Caki2 (cell line): ENCODE measurements around the gene TINAG. TPM values are rescaled to one million over a fixed set of nuclear protein-coding genes. Genes with fewer than 3 reads are reported as not detected.

Source experiments
- DNase-seq: peaks from one replicate; pipeline ENCODE4 v3.0.0-alpha.2; 2015; ENCODE audit warnings: low read depth
- in situ Hi-C: cut with HindIII; loops from 2 replicates; pipeline ENCODE4 v1.10.0; 2016; ENCODE audit warnings: low sequenced_read_pairs, low pct_unique_long_range_greater_than_20kb, mixed read lengths
- total RNA-seq: library from RNA; depleted of rRNA; stranded (reverse); fragments of >200 nt; shearing (Covaris generic); gene quantifications from 2 replicates; pipeline ENCODE4 v1.2.3, GENCODE V29; 2014; ENCODE audit warnings: low replicate concordance; rRNA removed

TINAG gene
- total RNA-seq, 1 experiment from 2014 or later = 62.1 TPM

DNA sequence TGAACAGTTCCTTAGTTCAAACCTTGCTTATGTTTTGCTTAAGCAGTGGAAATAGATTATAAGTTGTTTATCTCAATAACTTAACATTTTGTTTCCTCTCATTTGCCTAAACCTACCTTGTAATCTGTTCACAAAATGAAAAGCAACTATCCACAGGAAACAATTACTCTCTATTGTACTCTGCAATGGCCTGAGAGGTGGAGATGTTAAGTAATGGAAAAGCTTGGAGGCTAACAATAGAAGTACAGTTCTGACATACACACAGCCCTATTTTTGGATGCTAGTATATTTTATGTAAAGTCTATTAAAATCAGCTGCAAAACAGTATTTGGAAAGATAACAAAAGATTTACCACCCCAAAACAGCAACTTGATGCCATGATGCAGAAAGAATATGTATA lies 82.1 kb downstream of the TINAG start:
- DNase-seq = no peak
- in situ Hi-C loops = no loop called here

DNA sequence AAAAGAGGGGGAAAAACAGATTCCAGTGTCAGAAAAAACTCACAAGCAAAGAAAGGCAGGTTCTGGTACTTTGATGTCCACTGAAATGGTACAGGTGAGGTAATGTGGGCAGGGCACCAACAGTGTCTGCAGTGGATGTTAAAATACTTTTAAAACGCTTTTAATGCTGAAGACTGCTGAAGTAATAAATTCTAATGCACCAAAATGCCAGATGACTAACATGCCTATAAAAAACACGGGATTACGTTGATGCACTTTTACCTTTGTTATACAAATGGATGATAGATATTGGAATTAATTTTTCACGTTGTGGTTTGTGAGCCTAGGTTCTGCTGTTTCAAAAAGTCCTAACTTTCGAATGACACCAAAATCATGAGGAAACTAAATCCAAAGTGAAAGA lies 83.3 kb downstream of the TINAG start:
- no peak for DNase-seq
- in situ Hi-C loops = no loop called here

- in situ Hi-C loops = no loop called here
- DNase-seq = no peak
Measured at GRCh38 chr6:54403096-54403495, 94.9 kb downstream of the TINAG start.

- DNase-seq = no peak
- in situ Hi-C loops = no loop called here
Measured at GRCh38 chr6:54404791-54405190, 96.5 kb downstream of the TINAG start.

- in situ Hi-C loops = no loop called here
Measured at GRCh38 chr6:54411767-54412166, 103.5 kb downstream of the TINAG start.

DNA sequence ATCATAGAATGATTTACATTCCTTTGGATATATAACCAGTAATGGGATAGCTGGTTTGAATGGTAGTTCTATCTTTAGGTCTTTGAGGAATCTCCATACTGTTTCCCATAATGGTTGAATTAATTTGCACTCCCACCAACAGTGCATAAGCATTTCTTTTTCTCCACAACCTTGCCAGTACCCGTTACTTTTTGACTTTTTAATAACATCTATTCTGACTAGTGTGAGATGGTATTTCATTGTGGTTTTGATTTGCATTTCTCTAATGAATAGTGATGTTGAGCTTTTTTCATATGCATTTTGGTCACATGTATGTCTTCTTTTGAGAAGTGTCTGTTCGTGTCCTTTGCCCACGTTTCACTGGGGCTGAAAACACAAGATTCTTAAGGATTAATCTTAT lies 107.3 kb downstream of the TINAG start:
- no peak for DNase-seq

More at GRCh38 chr6:54411767-54412166, 103.5 kb downstream of the TINAG start:
- no peak for DNase-seq

DNA sequence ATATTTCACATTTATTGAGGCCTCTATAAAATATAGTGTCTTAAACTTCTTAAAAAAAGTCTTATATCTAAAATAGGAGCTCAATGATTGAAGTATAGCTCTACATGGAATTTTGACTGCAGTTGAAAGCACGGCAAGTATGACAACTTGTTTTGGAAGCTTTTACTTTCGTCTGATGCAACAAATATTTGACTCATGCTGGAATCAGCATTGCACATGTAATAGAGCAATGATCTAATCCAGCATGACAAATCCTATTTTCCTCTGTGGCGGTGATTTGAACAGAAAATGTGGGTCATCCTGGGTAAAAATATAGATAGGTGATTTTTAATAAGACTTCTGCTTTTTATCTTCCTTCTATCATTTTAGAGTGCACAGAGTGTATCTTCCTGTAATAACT lies 111.6 kb downstream of the TINAG start:
- peak; percentile 55 for DNase-seq
- in situ Hi-C loops = no loop called here

More for the DNA sequence above, 107.3 kb downstream of the TINAG start:
- in situ Hi-C loops = no loop called here

GRCh38 chr6:54426995-54427394 lies 118.8 kb downstream of the TINAG start:
- DNase-seq = peak; percentile 42
- in situ Hi-C loops = no loop called here

GRCh38 chr6:54427396-54427937 lies 119.2 kb downstream of the TINAG start:
- DNase-seq = peak; percentile 30
- in situ Hi-C loops = no loop called here

GRCh38 chr6:54428431-54428830 lies 120.2 kb downstream of the TINAG start:
- peak; percentile 19 for DNase-seq
- in situ Hi-C loops = no loop called here

- no peak for DNase-seq
Measured at GRCh38 chr6:54431466-54431865, 123.2 kb downstream of the TINAG start.

More at GRCh38 chr6:54431466-54431865, 123.2 kb downstream of the TINAG start:
- in situ Hi-C loops = no loop called here

Other genes with a start within 250 kb of the TINAG start
- not detected in 2 replicates for gene MLIP, start 197.0 kb upstream of the TINAG start, total RNA-seq